HEK293T (cell line): ENCODE measurements around the gene FGR.

Source experiments
- BHLHE40 ChIP-seq: fragments of 450-650 bp; IDR thresholded peaks from 2 replicates; pipeline ENCODE4 v1.6.1; 2016; ENCODE audit warnings: mild to moderate bottlenecking, moderate library complexity, borderline replicate concordance
- FOXA1 ChIP-seq: fragments of 450-650 bp; IDR thresholded peaks from 2 replicates; pipeline ENCODE4 v1.6.1; 2016; ENCODE audit warnings: mild to moderate bottlenecking

DNA sequence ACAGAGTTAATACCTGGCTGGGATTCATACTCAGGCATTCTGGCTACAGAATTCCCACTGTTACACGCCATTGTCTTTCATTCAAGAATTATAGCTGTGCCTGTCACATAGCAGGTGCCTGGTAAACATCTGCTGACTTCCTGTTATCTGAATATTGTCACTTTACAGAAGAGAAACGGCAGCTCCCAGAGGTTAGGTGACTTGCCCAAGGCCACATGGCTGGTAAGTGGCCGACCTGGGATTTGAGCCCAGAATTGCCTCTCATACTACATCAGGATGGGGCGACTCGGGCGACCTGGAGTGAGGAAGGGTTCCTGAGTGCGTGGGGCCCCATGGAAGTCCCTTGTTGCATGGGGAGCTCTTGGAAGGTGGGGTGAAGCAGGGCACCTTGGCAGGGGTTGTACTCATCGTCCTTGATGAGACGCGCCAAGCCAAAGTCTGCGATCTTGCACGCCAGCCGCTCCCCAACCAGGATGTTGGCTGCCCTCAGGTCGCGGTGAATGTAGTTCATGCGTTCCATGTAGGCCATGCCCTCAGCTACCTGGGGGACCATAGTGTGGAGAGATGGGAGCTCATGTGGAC, 20.9 kb downstream of the FGR start:
- no peak for TF ChIP-seq FOXA1
- no peak for TF ChIP-seq BHLHE40
